HG02798 (cell line): Measurements from ENCODE around the gene TBL1XR1.
"Not testable (repeated sequence)": the region's sequence is repeated elsewhere in the genome, so short reads cannot be mapped to it uniquely, and the experiment has no call there.

Source experiments
- ATAC-seq: cut with Tn5 transposase; IDR thresholded peaks from one replicate; pipeline ENCODE4 v1.9.1; 2021; ENCODE audit warnings: mild to moderate bottlenecking; ENCODE audit not compliant: unreplicated experiment, poor library complexity

Gene TBL1XR1

GRCh38 chr3:177145954-177146353, 51.3 kb downstream of the TBL1XR1 start:
- no peak for ATAC-seq

GRCh38 chr3:177145381-177145780, 51.9 kb downstream of the TBL1XR1 start:
- peak; percentile 24 for ATAC-seq

GRCh38 chr3:177144922-177145321, 52.4 kb downstream of the TBL1XR1 start:
- ATAC-seq, result peak; percentile 61

- no peak for ATAC-seq
Measured at GRCh38 chr3:177141899-177142646, 55.2 kb downstream of the TBL1XR1 start.

GRCh38 chr3:177141471-177141870, 55.8 kb downstream of the TBL1XR1 start:
- ATAC-seq, result no peak

- not testable (repeated sequence) for ATAC-seq
Measured at GRCh38 chr3:177139220-177139619, 58.1 kb downstream of the TBL1XR1 start.

GRCh38 chr3:177137774-177138705, 59.2 kb downstream of the TBL1XR1 start:
- no peak for ATAC-seq

- ATAC-seq, result no peak
Measured at GRCh38 chr3:177136741-177137140, 60.5 kb downstream of the TBL1XR1 start.

- no peak for ATAC-seq
Measured at GRCh38 chr3:177135841-177136492, 61.3 kb downstream of the TBL1XR1 start.

GRCh38 chr3:177134816-177135210, 62.5 kb downstream of the TBL1XR1 start:
- no peak for ATAC-seq

- no peak for ATAC-seq
Measured at GRCh38 chr3:177133860-177134815, 63.1 kb downstream of the TBL1XR1 start.

- ATAC-seq, result peak; percentile 43
Measured at GRCh38 chr3:177131927-177132636, 65.2 kb downstream of the TBL1XR1 start.

GRCh38 chr3:177127008-177127407, 70.3 kb downstream of the TBL1XR1 start:
- ATAC-seq, result no peak

- no peak for ATAC-seq
Measured at GRCh38 chr3:177126015-177126773, 71.1 kb downstream of the TBL1XR1 start.

GRCh38 chr3:177124882-177125281, 72.4 kb downstream of the TBL1XR1 start:
- no peak for ATAC-seq

GRCh38 chr3:177123822-177124221, 73.5 kb downstream of the TBL1XR1 start:
- ATAC-seq, result no peak

- ATAC-seq, result no peak
Measured at GRCh38 chr3:177122183-177122856, 75.0 kb downstream of the TBL1XR1 start.

- ATAC-seq, result no peak
Measured at GRCh38 chr3:177119829-177120228, 77.5 kb downstream of the TBL1XR1 start.
